ENCODE data around the gene SPSB1.

The SPSB1 gene

GRCh38 chr1:9319789-9320519 is 27.3 kb downstream of the SPSB1 start:
- DNase-seq (ENCODE audit: low read depth) = no peak

DNA sequence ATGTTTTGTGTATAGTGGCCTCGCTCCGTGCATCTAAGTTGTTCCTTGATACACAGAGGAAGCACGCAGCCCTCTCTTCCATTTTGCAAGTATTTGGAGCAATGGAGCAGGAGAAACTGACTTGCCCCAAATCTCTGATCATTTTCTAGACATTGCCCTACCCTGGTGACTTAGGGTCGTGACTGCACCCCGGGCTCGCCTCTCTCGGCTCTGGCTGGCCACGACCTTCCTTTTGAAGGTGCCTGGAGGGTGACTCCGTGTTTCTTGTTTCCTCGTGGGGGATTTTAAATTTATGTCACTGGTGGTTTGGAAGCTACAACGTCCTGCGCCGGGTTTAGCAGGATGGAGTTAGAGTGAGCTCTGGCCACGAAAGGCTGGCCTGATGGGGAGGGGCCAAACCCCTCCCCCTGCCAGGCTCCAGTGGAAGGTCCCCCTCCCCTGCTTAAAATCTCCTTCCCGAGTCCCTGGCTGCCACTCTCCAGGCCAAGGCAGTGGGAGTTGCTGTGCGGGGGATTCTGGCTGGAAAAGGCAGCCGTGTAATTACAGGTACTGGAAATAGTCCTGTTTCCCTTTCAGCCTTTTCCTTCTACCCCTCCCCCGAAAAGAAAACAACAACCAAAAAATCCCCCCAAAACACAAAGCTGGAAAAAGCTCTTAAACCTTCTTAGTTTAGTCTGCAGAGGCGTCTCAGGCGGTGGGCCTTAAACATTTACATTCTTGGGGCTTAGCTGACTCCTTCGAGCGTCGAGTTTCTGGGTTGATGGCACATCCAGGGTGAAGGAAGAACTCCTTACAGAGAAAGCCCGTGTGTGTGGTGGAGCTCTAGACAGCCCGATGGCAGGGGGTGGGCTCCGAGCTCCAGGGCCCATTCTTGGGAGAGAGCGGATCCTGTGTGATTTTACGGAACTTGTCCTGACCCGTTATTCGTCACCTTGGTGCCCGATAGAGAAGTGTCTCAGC is 28.1 kb downstream of the SPSB1 start:
- no peak for DNase-seq (ENCODE audit: low read depth)

DNA sequence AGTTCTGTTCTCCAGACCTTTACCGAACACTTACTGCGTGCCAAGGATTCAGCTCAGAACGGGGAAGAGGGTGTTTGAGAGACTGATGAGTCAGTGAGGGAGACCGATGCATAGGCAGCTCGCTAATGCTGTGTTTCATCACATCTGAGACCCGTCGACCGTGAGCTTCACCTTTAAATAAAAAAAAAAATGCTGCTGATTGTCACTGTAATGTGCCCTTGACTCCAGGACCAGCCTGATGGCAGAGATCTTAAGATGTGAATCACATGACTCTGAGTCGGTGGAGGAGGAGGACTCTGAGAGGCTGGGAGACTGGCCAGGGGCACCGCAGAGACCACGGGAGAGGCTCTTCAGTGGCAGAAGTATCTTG is 28.8 kb downstream of the SPSB1 start:
- DNase-seq (ENCODE audit: low read depth) = peak; percentile 70

DNA sequence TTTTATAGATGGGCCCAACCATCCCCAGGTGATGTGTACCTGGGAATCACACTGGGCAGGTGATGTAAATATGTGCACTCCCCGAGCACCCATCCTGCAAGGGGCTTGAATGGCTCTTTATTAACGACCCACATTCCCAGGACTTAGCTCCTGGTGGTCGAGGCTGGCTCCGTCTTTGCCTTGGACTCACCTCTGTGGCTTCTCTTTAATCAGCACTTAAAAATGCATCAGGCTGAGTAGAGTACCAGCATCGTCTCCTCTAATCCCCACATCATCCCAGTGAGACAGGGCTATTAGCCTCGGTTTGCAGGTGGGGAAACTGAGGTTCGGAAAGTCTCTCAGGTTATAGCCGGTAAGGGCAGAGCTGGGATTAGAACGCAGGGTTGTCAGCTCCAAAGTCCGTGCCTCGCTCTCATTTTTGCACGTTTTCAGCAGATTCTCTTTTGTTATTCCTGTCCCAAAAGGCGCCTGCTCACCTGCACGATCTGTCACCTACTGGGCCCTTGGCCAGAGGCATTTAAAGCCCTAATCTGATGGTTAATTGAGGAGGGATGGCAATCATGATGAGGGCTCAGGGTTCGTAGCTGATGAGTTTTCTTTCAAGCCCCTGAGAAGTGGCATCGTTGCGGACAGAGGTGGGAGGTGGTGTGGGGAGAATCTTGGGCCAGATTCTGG is 29.4 kb downstream of the SPSB1 start:
- no peak for DNase-seq (ENCODE audit: low read depth)

GRCh38 chr1:9322661-9323244 is 30.1 kb downstream of the SPSB1 start:
- DNase-seq (ENCODE audit: low read depth) = no peak

- no peak for DNase-seq (ENCODE audit: low read depth)
These were observed 31.8 kb downstream of the SPSB1 start for GRCh38 chr1:9324246-9325096.

GRCh38 chr1:9326596-9326995 is 33.9 kb downstream of the SPSB1 start:
- DNase-seq (ENCODE audit: low read depth) = no peak

- DNase-seq (ENCODE audit: low read depth) = no peak
These were observed 35.5 kb downstream of the SPSB1 start for GRCh38 chr1:9328201-9328600.

DNA sequence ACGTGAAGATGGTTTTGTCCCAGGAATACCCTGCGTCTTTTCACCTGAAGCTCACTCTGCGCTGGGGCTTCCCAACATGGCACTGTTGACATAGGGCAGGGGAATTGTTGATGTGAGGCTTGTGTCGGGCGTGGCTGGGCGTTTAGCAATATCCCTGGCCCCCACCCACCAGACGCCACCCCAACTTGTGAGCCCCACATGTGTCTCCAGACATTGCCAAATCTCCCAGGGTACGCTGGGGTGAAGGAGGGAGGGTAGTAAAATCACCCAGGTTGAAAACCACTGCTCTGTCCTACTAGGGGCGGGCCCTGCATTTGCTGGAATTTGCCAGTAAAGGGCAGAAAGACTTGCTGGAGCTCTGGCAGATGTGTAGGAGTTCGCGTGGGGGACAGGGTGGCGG is 36.0 kb downstream of the SPSB1 start:
- no peak for DNase-seq (ENCODE audit: low read depth)

GRCh38 chr1:9331016-9331415 is 38.3 kb downstream of the SPSB1 start:
- no peak for DNase-seq (ENCODE audit: low read depth)

DNA sequence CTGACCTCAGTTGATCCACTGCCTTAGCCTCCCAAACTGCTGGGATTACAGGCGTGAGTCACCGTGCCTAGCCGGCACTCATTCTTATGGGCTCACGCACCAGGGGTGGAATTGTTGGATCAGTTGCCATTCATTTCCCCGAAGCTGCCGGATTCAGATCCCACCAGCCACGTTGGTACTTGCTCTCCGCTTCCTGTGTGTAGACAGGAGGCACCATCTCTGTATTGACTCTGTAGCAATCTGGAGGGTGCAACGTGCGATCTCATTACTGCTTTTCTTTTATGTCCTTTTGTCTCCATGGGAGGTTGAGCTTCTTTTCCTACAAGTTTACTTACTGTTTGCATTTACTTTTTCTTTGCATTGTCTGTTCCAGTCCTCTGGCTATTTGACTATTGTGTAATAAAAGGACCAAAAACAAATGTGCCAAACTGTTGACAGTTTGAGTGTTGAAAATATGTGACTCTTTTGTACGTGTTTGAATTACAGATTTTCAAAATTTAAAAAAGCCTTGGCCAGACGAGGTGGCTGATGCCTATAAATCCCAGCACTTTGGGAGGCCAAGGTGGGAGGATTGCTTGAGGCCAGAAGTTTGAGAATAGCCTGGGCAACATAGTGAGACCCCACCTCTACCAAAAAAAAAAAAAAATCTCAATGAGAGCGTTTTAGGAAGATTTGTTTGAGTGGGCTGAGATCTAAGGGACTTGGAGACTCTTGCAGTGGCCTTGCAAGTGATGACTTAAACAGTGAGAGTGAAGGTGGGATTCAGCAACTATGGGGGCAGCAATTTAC is 39.1 kb downstream of the SPSB1 start:
- DNase-seq (ENCODE audit: low read depth) = no peak

GRCh38 chr1:9332513-9333143 is 39.9 kb downstream of the SPSB1 start:
- DNase-seq (ENCODE audit: low read depth) = no peak

- no peak for DNase-seq (ENCODE audit: low read depth)
These were observed 45.9 kb downstream of the SPSB1 start for GRCh38 chr1:9338397-9339246.

DNA sequence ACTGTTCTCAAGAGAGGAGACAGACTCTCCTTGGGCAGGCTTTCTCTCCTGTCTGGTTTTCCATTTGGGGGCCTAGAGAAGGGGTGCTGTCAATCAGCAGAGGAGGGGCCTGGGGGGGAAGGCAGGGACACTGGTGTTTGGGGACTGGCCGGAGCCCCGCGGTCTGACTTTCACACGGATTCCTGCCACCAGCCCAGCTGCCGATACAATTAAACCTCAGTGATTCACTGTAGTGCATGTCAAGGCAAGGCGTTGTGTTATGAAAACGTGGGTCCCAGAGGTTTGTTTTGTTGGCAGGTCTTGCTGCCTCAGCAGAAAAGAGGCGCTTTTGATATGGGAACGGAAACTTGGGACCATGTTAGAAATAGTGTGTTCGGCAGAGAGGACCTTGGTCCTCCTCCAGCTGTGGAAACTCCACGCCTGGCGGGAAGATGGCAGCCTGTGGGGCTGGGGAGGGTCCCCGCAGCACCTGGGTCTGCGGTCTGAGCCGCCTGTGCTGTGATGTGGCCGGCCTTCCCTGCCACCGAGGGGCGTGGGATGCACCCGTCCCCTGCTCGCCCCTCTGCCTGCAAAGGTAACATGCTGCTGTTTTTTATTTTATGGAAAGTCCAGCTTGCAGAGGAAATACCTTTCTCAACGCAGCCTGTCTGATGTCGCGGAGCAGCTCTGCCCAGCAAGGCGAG is 47.6 kb downstream of the SPSB1 start:
- DNase-seq (ENCODE audit: low read depth) = no peak

DNA sequence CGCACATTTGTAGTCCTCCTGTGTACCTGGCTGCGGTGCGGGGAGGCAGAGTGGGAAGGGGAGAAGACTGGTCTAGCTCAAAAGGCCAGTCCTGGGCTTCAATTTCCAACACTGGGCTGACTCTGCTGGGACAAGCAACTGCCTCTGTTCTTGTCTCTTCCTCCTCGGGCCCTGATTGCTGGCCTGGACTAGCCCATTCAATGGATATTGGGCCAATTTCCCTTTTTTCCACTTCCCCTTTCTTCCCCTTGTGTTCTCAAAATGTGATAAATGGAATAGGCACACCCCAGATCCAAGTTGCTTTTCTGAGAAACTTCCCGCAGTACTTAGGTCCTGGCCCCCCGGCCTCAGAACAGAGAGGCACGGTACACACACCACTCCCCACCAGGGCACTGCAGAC is 48.2 kb downstream of the SPSB1 start:
- DNase-seq (ENCODE audit: low read depth) = no peak

GRCh38 chr1:9341301-9341845 is 48.7 kb downstream of the SPSB1 start:
- DNase-seq (ENCODE audit: low read depth) = no peak

- no peak for DNase-seq (ENCODE audit: low read depth)
These were observed 50.6 kb downstream of the SPSB1 start for GRCh38 chr1:9343269-9343668.
